NCI-H1436 treated with DMSO at 0.1 percent for 48 hours (cell line): ENCODE data around the gene RARG.
"Not testable (repeated sequence)": the region's sequence is repeated elsewhere in the genome, so short reads cannot be mapped to it uniquely, and the experiment has no call there.

ENCODE experiments used
- DNase-seq: peaks from one replicate; lab custom pipeline; 2025; lab: John Stamatoyannopoulos, UW

RARG gene

GRCh38 chr12:53208435-53208834, 23.6 kb downstream of the RARG start:
- no peak for DNase-seq

- DNase-seq, result no peak
Measured at GRCh38 chr12:53207042-53207441, 25.0 kb downstream of the RARG start, which contains the start of gene ITGB7. Gene ITGB7, minus strand, starts transcription at chr12:53207251. Its CDS starts 6,808 bp downstream, at chr12:53200443.

- DNase-seq, result no peak
Measured at GRCh38 chr12:53205747-53206419, 26.1 kb downstream of the RARG start.

GRCh38 chr12:53204351-53204750, 27.7 kb downstream of the RARG start:
- DNase-seq, result no peak

GRCh38 chr12:53202316-53202715, 29.7 kb downstream of the RARG start:
- DNase-seq, result not testable (repeated sequence)

GRCh38 chr12:53201639-53202038, 30.4 kb downstream of the RARG start:
- DNase-seq, result no peak

- no peak for DNase-seq
Measured at GRCh38 chr12:53201177-53201541, 30.9 kb downstream of the RARG start.

GRCh38 chr12:53200458-53201176, 31.4 kb downstream of the RARG start:
- DNase-seq, result no peak

GRCh38 chr12:53200107-53200457, 31.9 kb downstream of the RARG start:
- no peak for DNase-seq

GRCh38 chr12:53199700-53200099, 32.3 kb downstream of the RARG start:
- DNase-seq, result no peak

- DNase-seq, result no peak
Measured at GRCh38 chr12:53198486-53199110, 33.4 kb downstream of the RARG start.

GRCh38 chr12:53197011-53197640, 34.9 kb downstream of the RARG start:
- no peak for DNase-seq

- DNase-seq, result no peak
Measured at GRCh38 chr12:53196486-53196885, 35.5 kb downstream of the RARG start.

- no peak for DNase-seq
Measured at GRCh38 chr12:53195516-53196420, 36.2 kb downstream of the RARG start.

GRCh38 chr12:53194973-53195372, 37.0 kb downstream of the RARG start:
- no peak for DNase-seq

- DNase-seq, result no peak
Measured at GRCh38 chr12:53193985-53194716, 37.9 kb downstream of the RARG start.

GRCh38 chr12:53193040-53193439, 39.0 kb downstream of the RARG start:
- no peak for DNase-seq

GRCh38 chr12:53192531-53193021, 39.4 kb downstream of the RARG start:
- DNase-seq, result no peak

GRCh38 chr12:53191885-53192530, 40.0 kb downstream of the RARG start:
- DNase-seq, result no peak
